ENCODE results near the gene ST6GALNAC4. TPM values are rescaled to one million over a fixed set of nuclear protein-coding genes. Genes with fewer than 3 reads are reported as not detected.
"Not testable (repeated sequence)": the region's sequence is repeated elsewhere in the genome, so short reads cannot be mapped to it uniquely, and the experiment has no call there.

Gene ST6GALNAC4
- total RNA-seq, 1 experiment from 2014 or later: 60.1 TPM

GRCh38 chr9:127887792-127888191, 29.0 kb downstream of the ST6GALNAC4 start:
- DNase-seq (ENCODE audit: low spot score): peak; percentile 45

GRCh38 chr9:127886401-127886972, 30.4 kb downstream of the ST6GALNAC4 start:
- no peak for DNase-seq (ENCODE audit: low spot score)

DNA sequence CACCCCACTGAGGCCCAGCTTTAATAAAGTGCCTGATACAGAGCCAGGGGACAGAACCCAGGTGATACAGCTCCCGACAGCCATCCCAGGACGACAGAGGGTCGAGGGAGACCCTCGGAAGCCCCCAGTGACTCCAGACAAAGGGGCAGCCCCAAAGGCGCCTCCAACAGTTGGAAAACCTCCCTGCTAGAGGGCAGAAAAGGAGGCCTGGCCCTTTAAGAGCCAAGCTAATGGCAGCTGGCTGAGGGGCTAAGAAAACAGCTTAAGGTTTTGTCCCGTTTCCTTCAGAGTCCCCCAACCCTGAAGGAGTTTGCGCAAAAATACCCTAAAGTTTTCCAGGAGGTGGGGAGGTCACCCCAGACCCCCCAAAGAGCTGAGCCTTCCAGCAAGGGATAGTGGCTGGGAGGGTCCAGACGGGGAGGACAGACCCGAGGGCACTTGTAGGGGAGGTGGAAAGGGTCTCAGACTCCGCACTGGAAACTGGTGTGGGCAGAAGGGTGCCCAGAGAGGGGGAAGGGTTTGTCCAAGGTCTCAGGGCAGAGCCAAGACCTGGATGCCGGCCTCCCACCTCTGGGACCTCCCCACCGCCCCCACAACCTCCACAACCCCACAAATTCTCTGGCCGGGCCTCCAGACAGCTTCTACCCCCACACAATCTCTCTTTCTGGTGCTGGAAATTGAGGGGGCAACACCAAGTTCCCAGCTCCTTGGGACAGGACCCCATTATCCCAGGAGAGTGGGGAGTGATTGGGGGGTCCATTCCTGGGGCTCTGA, 31.1 kb downstream of the ST6GALNAC4 start:
- no peak for DNase-seq (ENCODE audit: low spot score)

- DNase-seq (ENCODE audit: low spot score): no peak
Observed at GRCh38 chr9:127884976-127885490, 31.8 kb downstream of the ST6GALNAC4 start.

GRCh38 chr9:127884427-127884911, 32.4 kb downstream of the ST6GALNAC4 start:
- DNase-seq (ENCODE audit: low spot score): no peak

DNA sequence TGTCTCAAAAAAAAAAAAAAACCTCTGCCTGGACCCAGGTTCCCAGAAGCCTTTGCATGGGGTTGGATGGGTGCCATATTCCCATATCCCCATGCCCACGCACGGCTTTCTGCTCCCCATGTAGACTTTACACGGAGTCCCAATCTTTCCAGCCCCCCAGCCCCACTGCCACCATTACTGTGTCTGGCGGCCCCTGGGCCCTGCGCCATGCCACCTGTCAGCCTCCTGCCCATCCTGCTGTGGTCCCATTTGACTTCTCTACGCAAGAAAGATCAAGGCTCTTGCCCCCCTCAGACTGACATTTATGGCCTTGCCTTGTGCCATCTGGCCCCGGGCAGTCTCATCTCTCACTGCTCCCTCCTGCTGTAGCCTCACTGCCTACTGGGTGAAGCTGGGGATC, 32.9 kb downstream of the ST6GALNAC4 start:
- no peak for DNase-seq (ENCODE audit: low spot score)

GRCh38 chr9:127881715-127882114, 35.1 kb downstream of the ST6GALNAC4 start:
- DNase-seq (ENCODE audit: low spot score): not testable (repeated sequence)

GRCh38 chr9:127880143-127880542, 36.7 kb downstream of the ST6GALNAC4 start:
- no peak for DNase-seq (ENCODE audit: low spot score)

GRCh38 chr9:127878652-127879390, 38.0 kb downstream of the ST6GALNAC4 start:
- no peak for DNase-seq (ENCODE audit: low spot score)

DNA sequence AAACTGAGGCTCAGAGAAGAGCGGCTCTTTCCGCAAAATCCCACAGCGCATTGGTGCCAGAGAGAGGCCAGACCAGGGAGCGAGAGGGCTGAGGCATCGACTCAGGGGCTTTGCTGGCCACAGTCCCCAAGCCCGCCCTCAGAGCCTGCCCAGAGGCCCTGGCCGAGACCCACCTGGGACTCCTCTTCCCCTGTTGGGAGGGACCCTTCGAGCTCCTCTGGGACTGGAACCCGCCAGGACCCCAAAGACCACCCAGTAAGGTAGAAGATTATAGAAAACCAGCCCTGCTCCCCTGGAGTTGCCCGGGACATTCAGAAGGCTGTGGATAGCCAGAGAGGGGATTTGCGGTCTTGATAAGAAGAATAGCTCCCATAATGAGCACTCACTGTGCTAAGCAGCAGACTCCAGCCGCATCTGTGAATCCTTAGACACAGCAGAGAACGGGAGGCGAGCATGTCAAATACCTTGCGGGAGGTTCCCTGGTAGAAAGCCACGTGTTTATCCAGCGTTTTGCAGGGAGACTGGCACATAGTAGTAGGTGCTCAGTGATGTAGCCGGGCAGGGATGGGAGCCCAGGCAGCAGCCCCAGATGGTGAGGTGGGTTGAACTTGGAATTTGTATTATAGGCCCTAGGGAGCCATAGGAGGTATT, 38.7 kb downstream of the ST6GALNAC4 start:
- DNase-seq (ENCODE audit: low spot score): no peak

DNA sequence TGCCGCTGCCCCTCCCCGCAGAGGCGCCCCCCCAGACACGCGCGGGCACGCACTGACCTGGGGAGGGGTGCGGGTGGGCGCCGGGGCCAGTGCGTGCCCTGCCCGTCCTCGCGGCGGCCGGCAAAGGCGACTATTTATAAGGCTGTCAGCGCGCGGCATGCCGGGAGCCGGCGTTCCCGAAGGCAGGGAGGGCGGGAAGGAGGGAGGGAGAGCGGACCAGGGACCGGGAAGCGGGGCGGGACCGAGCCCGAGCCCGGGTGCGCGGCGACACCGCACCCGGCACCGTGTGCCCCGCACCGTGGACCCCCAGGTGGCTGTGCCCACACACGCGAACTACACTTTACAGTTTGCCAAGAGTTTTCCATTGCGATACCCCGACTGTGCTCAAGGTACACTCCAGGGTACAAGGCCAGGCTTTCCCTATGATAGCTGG, 39.3 kb downstream of the ST6GALNAC4 start, which contains the start of gene AK1:
Gene AK1 (minus strand): TSS at position 110 of the 433 bp plus-strand sequence. CDS start 3,058 bp downstream, outside the sequence.
- DNase-seq (ENCODE audit: low spot score): peak; percentile 62

GRCh38 chr9:127876764-127877562, 39.9 kb downstream of the ST6GALNAC4 start:
- DNase-seq (ENCODE audit: low spot score): no peak

DNA sequence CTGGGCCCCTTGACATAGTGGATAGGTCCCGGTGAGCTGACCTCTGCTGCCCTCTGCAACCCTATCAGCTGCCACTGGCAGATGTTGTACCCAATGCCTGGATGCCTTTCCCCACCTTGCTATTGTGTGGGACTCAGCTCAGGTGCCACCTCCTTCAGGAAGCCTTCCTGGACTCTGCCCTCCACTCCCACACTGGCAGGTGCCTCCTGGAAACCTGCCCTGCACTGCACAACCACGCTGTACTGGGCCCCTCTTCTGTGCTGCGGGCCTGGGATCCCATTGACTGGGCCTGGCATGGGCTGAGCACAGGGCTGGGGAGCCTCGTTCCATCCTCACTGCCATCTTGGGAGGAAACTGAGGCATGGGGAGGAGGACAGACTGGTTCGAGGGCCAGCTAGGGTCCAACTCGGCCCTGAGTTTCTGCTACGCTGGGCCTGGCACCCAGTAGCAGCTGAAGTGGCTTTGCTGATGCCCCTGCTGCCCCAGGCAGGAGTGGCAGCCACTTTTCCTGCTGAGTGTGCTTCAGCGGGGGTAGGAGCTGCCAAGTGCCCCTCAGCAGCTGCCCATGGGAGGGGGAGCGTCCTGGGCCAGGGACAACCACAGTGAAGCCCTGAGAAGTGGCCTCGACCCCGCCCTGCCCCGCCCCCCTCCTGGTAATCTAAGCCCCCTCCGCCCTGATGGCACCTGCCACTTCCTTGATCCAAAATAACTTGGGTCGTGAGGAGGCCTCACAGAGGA, 40.6 kb downstream of the ST6GALNAC4 start:
- DNase-seq (ENCODE audit: low spot score): no peak

GRCh38 chr9:127875306-127875966, 41.4 kb downstream of the ST6GALNAC4 start:
- DNase-seq (ENCODE audit: low spot score): no peak

DNA sequence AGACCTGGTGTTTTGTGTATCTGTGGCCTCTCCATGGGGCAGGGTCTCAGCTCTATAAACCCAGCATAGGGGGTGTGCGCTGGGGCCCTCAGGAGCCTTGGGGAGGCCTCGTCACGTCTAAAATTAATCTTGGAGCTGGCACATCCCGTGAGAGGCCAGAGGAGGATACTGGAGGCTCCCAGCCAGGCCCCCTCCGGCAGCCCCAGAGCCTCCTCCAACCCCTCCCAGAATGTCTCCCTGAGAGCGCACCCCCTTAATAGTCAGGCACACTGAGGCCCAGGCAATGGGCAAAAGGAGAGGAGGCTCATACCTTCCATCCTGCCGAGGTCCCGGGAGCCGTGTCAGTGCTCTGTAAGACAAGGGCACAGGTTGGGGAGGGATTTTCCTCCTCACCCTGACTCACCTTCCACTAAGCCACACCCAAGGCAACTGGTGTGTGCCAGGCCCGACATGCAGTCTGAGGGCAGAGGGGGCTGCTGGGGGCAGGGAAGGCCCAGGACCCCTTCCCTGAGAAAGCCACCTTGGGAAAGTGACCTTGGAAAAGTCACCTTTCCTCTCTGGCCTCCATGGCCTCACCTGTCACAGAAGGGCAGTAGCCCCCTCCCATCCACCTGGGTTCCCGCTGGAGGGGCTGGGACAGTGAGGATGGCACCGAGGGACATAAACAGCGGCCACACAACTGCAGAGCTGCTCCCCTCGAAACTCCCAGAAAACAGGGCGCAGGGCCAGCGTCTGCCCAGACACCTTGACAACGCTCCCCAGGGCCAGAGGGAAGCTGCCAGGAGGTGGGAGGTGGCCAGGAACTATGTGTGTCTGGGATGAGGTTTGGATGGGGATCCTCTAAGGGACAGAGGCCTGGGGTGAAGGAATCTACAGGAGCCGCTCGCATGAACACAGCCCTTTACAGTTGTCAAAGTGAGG, 42.3 kb downstream of the ST6GALNAC4 start:
- no peak for DNase-seq (ENCODE audit: low spot score)

- no peak for DNase-seq (ENCODE audit: low spot score)
Observed at GRCh38 chr9:127873886-127874285, 43.0 kb downstream of the ST6GALNAC4 start.

DNA sequence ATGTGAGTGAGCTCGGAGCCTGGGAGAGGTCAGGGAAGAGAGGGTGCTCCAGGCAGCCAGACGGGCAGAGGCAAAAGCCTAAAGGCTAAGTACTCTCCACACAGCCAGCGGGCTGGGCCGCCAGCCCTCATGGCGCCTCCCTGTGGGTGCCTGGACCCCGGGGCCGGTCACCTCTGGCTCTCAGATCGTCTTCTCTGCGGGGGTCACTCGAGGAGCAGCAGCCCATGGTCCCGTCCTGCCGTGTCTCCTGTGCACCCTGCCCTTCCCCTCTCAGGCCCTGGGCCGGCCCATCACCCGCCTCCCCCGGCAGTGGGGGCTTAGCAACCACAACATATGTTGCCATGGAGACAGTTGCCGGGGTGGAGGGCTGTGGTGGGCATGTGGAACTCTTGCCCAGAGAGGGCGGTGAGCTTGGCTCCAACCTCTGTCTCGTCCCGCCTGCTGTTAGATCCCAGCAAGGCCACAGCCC, 43.6 kb downstream of the ST6GALNAC4 start:
- DNase-seq (ENCODE audit: low spot score): no peak

Data from HT-29 (cell line).